Transverse colon (tissue), 4 donors: ENCODE results near the gene PRPF40A. TPM values are rescaled to one million over a fixed set of nuclear protein-coding genes. Genes with fewer than 3 reads are reported as not detected.

ENCODE experiments used
- DNase-seq: peaks from one replicate; pipeline ENCODE4 v3.0.0-alpha.2; 2019
- H3K27ac ChIP-seq, 4 donors: fragments of 200-600 bp; sonication (generic); 2 replicates each; pipeline ENCODE4 v1.5.1; 2016 to 2018; ENCODE audit warnings: inconsistent platforms in 4 of 4
- H3K27me3 ChIP-seq: fragments of 200-600 bp; sonication (generic); 2 replicates; pipeline ENCODE4 v1.5.1; 2017; ENCODE audit warnings: inconsistent platforms
- H3K36me3 ChIP-seq, 4 donors: fragments of 200-600 bp; sonication (generic); 2 replicates each; pipeline ENCODE4 v1.5.1; 2017 to 2019; ENCODE audit warnings: inconsistent platforms in 4 of 4
- H3K4me1 ChIP-seq, 4 donors: fragments of 200-600 bp; sonication (generic); 2 replicates each; pipeline ENCODE4 v1.5.1; 2017 to 2020; ENCODE audit warnings: inconsistent platforms in 4 of 4
- H3K4me3 ChIP-seq, 4 donors: fragments of 200-600 bp; sonication (generic); 1 replicate in 1 of 4; 2 replicates in 3 of 4; pipeline versions ENCODE4 v1.5.1 to v1.6.1; 2017 to 2019; ENCODE audit warnings: inconsistent platforms in 4 of 4
- H3K9me3 ChIP-seq, 2 donors: fragments of 200-600 bp; sonication (generic); 2 replicates each; pipeline ENCODE4 v1.5.1; 2017 to 2019; ENCODE audit warnings: inconsistent platforms in 2 of 2
- EP300 ChIP-seq: sonication (generic); formaldehyde crosslinking; IDR thresholded peaks from one replicate; pipeline ENCODE4 v1.6.1; 2017; ENCODE audit warnings: antibody characterized with exemption, low read depth
- POLR2A ChIP-seq: fragments of 450-650 bp; IDR thresholded peaks from one replicate; pipeline ENCODE4 v1.6.1; 2016; ENCODE audit warnings: antibody characterized with exemption, mild to moderate bottlenecking, moderate library complexity
- POLR2AphosphoS5 ChIP-seq, 3 donors: sonication (generic); formaldehyde crosslinking; IDR thresholded peaks; one replicate each; pipeline ENCODE4 v1.6.1; 2016; ENCODE audit warnings: antibody characterized with exemption in 3 of 3
- WGBS, 2 donors: methylation state at CpG; one replicate each; pipeline ENCODE4 v1.1.5; 2018; ENCODE audit warnings: low coverage in 1 of 2; 5-methylcytosine and 5-hydroxymethylcytosine counted together
- in situ Hi-C, 4 donors: fragments of 200-750 bp; cut with MboI; loops; one replicate each; pipeline versions ENCODE4 v1.15.0 to v1.15.1; 2017; ENCODE audit warnings: low sequenced_read_pairs in 3 of 4, low pct_ligation_motif_present in 1 of 4, low pct_unique_long_range_greater_than_20kb in 1 of 4
- intact Hi-C: fragments of 100-400 bp; cut with DNase I; formaldehyde crosslinking; loops from one replicate; pipeline ENCODE4 v1.15.1; 2023; ENCODE audit warnings: low total_unique reads
- total RNA-seq, 4 donors: library from RNA; depleted of rRNA; stranded (reverse); fragments of >200 nt; gene quantifications; one replicate each; pipeline ENCODE4 v1.1.0, GENCODE V29; 2016
- TF ChIP-seq, protein P1 (sequence below), 5 experiments: fragments of 200-600 bp in 3 of 5; fragments of 450-650 bp in 2 of 5; sonication (generic) in 3 of 5; IDR thresholded peaks; 1 replicate in 2 of 5; 2 replicates in 3 of 5; pipeline ENCODE4 v1.5.1; 2016 to 2017; ENCODE audit warnings: antibody characterized with exemption in 5 of 5, inconsistent platforms in 3 of 5, mild to moderate bottlenecking in 2 of 5, moderate library complexity in 1 of 5

Gene PRPF40A
- total RNA-seq, 4 donors from 2014 or later, result 21.7 to 124 (median 104) TPM

- intact Hi-C loops (loop anchor here (5.0 kb wide), 1 partner anchor 448 kb away; no protein-coding TSS in a partner anchor), in situ Hi-C loops (loop anchor here (10.0 to 25.0 kb wide), 3 partner anchors 301 to 598 kb away; partner anchors contain the start of gene FMNL2 (in 1 of the 4))
- Histone ChIP-seq H3K4me3 (no peak overlapping the region), H3K27ac (no peak overlapping the region), H3K36me3 (peaks cover 0 to 11% (median 1%) of the 10 kb centered on the region in 4 donors), H3K27me3 (no peaks in the 10 kb centered on the region), H3K4me1 (no peaks in the 10 kb centered on the region), H3K9me3 (no peaks in the 10 kb centered on the region)
- WGBS, 2 donors, result 29% methylated on average over 2 to 5 of the region's 5 CpGs
- peak; percentile 69 for DNase-seq
- TF ChIP-seq, protein P1, sequence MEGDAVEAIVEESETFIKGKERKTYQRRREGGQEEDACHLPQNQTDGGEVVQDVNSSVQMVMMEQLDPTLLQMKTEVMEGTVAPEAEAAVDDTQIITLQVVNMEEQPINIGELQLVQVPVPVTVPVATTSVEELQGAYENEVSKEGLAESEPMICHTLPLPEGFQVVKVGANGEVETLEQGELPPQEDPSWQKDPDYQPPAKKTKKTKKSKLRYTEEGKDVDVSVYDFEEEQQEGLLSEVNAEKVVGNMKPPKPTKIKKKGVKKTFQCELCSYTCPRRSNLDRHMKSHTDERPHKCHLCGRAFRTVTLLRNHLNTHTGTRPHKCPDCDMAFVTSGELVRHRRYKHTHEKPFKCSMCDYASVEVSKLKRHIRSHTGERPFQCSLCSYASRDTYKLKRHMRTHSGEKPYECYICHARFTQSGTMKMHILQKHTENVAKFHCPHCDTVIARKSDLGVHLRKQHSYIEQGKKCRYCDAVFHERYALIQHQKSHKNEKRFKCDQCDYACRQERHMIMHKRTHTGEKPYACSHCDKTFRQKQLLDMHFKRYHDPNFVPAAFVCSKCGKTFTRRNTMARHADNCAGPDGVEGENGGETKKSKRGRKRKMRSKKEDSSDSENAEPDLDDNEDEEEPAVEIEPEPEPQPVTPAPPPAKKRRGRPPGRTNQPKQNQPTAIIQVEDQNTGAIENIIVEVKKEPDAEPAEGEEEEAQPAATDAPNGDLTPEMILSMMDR (IDR thresholded peaks at IDR 0.05), result peak; percentile 79 to 84 (median 83)
- no peak for TF ChIP-seq POLR2AphosphoS5 (IDR thresholded peaks at IDR 0.05)
Measured at GRCh38 chr2:152635635-152636298, 81.5 kb downstream of the PRPF40A start.

DNA sequence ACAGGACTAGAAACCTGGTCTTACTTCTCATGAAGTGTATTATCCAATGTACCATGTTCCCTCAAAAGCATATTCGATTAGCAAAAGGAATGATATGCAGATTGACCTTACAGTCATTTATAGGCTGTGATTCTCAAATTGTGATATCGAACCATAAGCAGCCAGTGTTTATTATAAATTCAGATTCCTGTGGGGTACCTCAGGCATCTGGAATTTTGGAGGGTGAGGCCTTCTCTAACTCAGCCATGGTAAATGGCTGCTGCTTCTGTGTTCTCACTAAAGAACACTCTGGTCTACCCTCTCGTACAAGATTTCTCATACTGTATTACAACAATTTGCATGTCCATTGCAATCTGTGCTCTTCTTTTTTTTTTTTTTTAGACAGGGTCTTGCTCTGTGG is 84.5 kb downstream of the PRPF40A start:
- TF ChIP-seq, protein P1 (IDR thresholded peaks at IDR 0.05), result no peak
- no peak for TF ChIP-seq POLR2AphosphoS5 (IDR thresholded peaks at IDR 0.05)
- no peak for TF ChIP-seq EP300
- TF ChIP-seq POLR2A, result no peak
- Histone ChIP-seq H3K36me3 (peaks cover 0 to 10% (median 0%) of the 10 kb centered on the region in 4 donors), H3K4me3 (no peak overlapping the region), H3K9me3 (no peaks in the 10 kb centered on the region), H3K27me3 (no peaks in the 10 kb centered on the region), H3K4me1 (no peaks in the 10 kb centered on the region), H3K27ac (no peak overlapping the region)
- intact Hi-C loops, result loop anchor here (5.0 kb wide), 1 partner anchor 455 kb away; the partner anchor contains the start of gene STAM2
- 90 to 92% methylated on average over 2 to 3 of the region's 3 CpGs for WGBS, 2 donors
- no peak for DNase-seq
- in situ Hi-C loops, result loop anchor here (5.0 to 25.0 kb wide), 4 partner anchors 298 to 595 kb away; partner anchors contain the start of gene FMNL2 (in 1 of the 4)

DNA sequence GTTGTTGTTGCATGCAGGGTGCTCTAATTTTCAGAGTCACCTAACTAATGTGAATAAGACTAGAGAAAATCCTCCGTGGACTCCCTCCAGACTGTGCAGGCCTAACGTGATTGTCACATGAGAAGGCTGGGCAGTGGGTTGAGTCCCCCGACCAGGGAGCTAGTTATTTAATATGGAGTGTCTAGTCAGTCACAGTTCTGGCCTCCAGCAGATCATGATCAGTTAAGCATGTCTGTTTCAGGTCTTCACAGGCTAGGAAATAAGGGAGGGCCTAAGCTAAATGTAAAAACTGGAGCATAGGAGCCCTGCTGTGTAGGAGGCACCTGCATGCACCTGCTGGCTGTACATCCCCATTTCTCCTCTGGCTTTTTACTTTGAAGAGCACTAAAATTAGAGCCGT is 86.8 kb downstream of the PRPF40A start:
- H3K27me3 ChIP-seq, result no peaks in the 10 kb centered on the region
- H3K4me3 ChIP-seq, result no peak overlapping the region
- WGBS, 2 donors, result 70 to 86% methylated on average over 3 to 4 of the region's 4 CpGs
- TF ChIP-seq POLR2AphosphoS5 (IDR thresholded peaks at IDR 0.05) (no peak), EP300 (no peak), POLR2A (no peak)
- TF ChIP-seq, protein P1 (IDR thresholded peaks at IDR 0.05), result no peak
- no peak for DNase-seq
- intact Hi-C loops (loop anchor here (5.0 kb wide), 1 partner anchor 453 kb away; the partner anchor contains the start of gene STAM2), in situ Hi-C loops (loop anchor here (5.0 to 25.0 kb wide), 4 partner anchors 296 to 593 kb away; partner anchors contain the start of gene FMNL2 (in 1 of the 4))
- H3K4me1 ChIP-seq, result no peaks in the 10 kb centered on the region
- no peak overlapping the region for H3K27ac ChIP-seq
- no peaks in the 10 kb centered on the region for H3K9me3 ChIP-seq
- H3K36me3 ChIP-seq, result peaks cover 0 to 10% (median 0%) of the 10 kb centered on the region in 4 donors

- in situ Hi-C loops, result loop anchor here (10.0 to 25.0 kb wide), 3 partner anchors 294 to 592 kb away; partner anchors contain the start of gene FMNL2 (in 1 of the 4)
- peaks cover 0 to 10% (median 0%) of the 10 kb centered on the region in 4 donors for H3K36me3 ChIP-seq
- DNase-seq, result no peak
- no peaks in the 10 kb centered on the region for H3K4me1 ChIP-seq
- 78 to 94% methylated on average over 1 of the region's 1 CpG for WGBS, 2 donors
- H3K9me3 ChIP-seq, result no peaks in the 10 kb centered on the region
- no peak overlapping the region for H3K27ac ChIP-seq
- intact Hi-C loops, result loop anchor here (10.0 kb wide), 1 partner anchor 294 kb away; the partner anchor contains the start of gene FMNL2
- TF ChIP-seq, protein P1 (IDR thresholded peaks at IDR 0.05), result no peak
- TF ChIP-seq POLR2AphosphoS5 (IDR thresholded peaks at IDR 0.05), result no peak
- no peak for TF ChIP-seq EP300
- no peak for TF ChIP-seq POLR2A
- no peaks in the 10 kb centered on the region for H3K27me3 ChIP-seq
- H3K4me3 ChIP-seq, result no peak overlapping the region
Measured at GRCh38 chr2:152629202-152629601, 88.1 kb downstream of the PRPF40A start.
